HEK293T (cell line): Measurements from ENCODE around the gene ATF7.

Experiments used
- ARNT ChIP-seq: fragments of 450-650 bp; IDR thresholded peaks from 2 replicates; pipeline ENCODE4 v1.6.1; 2017; ENCODE audit warnings: mild to moderate bottlenecking
- BHLHE40 ChIP-seq: fragments of 450-650 bp; IDR thresholded peaks from 2 replicates; pipeline ENCODE4 v1.6.1; 2016; ENCODE audit warnings: mild to moderate bottlenecking, moderate library complexity, borderline replicate concordance
- LEF1 ChIP-seq: fragments of 450-650 bp; IDR thresholded peaks from 2 replicates; pipeline ENCODE4 v1.6.1; 2017; ENCODE audit warnings: mild to moderate bottlenecking, borderline replicate concordance
- SP1 ChIP-seq: fragments of 450-650 bp; IDR thresholded peaks from 2 replicates; pipeline ENCODE4 v1.6.1; 2017
- TF ChIP-seq, protein P1 (sequence below): fragments of 450-650 bp; IDR thresholded peaks from 2 replicates; pipeline ENCODE4 v1.6.1; 2016

DNA sequence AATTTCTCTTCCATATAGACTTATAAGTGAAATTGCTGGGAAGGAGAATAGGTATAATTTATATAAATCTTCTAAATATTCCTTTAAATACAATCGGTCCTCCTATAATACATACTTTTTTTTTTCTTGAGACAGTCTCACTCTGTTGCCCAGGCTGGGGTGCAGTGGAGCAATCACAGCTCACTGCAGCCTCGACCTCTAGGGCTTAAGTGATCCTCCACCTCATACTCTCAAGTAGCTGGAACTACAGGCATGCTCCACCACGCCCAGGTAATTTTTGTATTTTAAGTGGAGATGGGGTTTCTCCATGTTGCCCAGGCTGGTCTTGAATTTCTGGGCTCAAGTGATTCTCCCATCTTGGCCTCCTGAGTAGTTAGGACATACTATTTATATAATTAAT is 89.2 kb downstream of the ATF7 start:
- TF ChIP-seq ARNT (no peak), LEF1 (no peak), SP1 (no peak), BHLHE40 (no peak)
- TF ChIP-seq, protein P1, sequence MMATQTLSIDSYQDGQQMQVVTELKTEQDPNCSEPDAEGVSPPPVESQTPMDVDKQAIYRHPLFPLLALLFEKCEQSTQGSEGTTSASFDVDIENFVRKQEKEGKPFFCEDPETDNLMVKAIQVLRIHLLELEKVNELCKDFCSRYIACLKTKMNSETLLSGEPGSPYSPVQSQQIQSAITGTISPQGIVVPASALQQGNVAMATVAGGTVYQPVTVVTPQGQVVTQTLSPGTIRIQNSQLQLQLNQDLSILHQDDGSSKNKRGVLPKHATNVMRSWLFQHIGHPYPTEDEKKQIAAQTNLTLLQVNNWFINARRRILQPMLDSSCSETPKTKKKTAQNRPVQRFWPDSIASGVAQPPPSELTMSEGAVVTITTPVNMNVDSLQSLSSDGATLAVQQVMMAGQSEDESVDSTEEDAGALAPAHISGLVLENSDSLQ = no peak
